Activated CD8-positive, alpha-beta T cell treated with anti-CD3 and anti-CD28 coated beads for 36 hours (primary cell): Measurements from ENCODE around the gene RARRES1. TPM values are rescaled to one million over a fixed set of nuclear protein-coding genes. Genes with fewer than 3 reads are reported as not detected.
A peak's percentile ranks its signal among the peaks of the same experiment; 100 is the strongest.

Source experiments
- ATAC-seq: fragments of 200-7000 bp; cut with Tn5 transposase; one replicate; pipeline ENCODE4 v1.10.0; 2021; ENCODE audit warnings: mild to moderate bottlenecking, moderate library complexity
- CTCF ChIA-PET: fragments of 350-600 bp; sonication (Branson Sonifier 250); formaldehyde crosslinking; loops from one replicate; lab custom pipeline; 2021; ENCODE audit warnings: antibody characterized with exemption; lab: Charles Lee
- POLR2A ChIA-PET: fragments of 350-600 bp; sonication (Branson Sonifier 250); formaldehyde crosslinking; loops from one replicate; lab custom pipeline; 2021; ENCODE audit warnings: antibody characterized with exemption; lab: Charles Lee
- DNase-seq: peaks from one replicate; pipeline ENCODE4 v3.0.0-alpha.2; 2020
- H3K27ac Mint-ChIP-seq: one replicate; pipeline ENCODE4 v1.8.0; 2021; ENCODE audit warnings: mild to moderate bottlenecking, mixed read lengths
- H3K27me3 Mint-ChIP-seq: one replicate; pipeline ENCODE4 v1.8.0; 2021; ENCODE audit warnings: mixed read lengths
- H3K36me3 Mint-ChIP-seq: one replicate; pipeline ENCODE4 v1.8.0; 2021; ENCODE audit warnings: low read depth, mixed read lengths
- H3K4me1 Mint-ChIP-seq: one replicate; pipeline ENCODE4 v1.8.0; 2021; ENCODE audit warnings: low read depth, mixed read lengths
- H3K4me3 Mint-ChIP-seq: one replicate; pipeline ENCODE4 v1.8.0; 2021; ENCODE audit warnings: mild to moderate bottlenecking, moderate library complexity, mixed read lengths
- H3K9me3 Mint-ChIP-seq: one replicate; pipeline ENCODE4 v1.8.0; 2021; ENCODE audit warnings: mixed read lengths
- CTCF ChIP-seq: fragments of 200-600 bp; IDR thresholded peaks from one replicate; pipeline ENCODE4 v1.8.0; 2022; ENCODE audit warnings: antibody characterized with exemption, mild to moderate bottlenecking
- intact Hi-C: fragments of 100-400 bp; cut with micrococcal nuclease; formaldehyde crosslinking; loops from one replicate; pipeline ENCODE4 v1.10.0; 2022
- total RNA-seq, 2 experiments: library from RNA; stranded (reverse); gene quantifications; one replicate each; pipeline ENCODE4 v1.2.3, GENCODE V29; 2021

RARRES1 gene
- total RNA-seq, 2 experiments from 2014 or later, result not detected

GRCh38 chr3:158672215-158673176 lies 59.8 kb downstream of the RARRES1 start, which contains the start of gene LXN:
LXN (minus strand) TSS chr3:158672648; CDS start chr3:158672478, 170 bp downstream.
- Mint-ChIP-seq H3K4me3 (peak within 1 kb of the TSS; percentile 84), H3K36me3 (peaks cover 21% of the 10 kb centered on the region), H3K27me3 (no peaks in the 10 kb centered on the region), H3K27ac (peak within 1 kb of the TSS; percentile 75), H3K4me1 (peaks cover 22% of the 10 kb centered on the region), H3K9me3 (no peaks in the 10 kb centered on the region)
- DNase-seq (peak; percentile 86), ATAC-seq (peak; percentile 99)
- peak; percentile 44 for TF ChIP-seq CTCF
- intact Hi-C loops, result no loop called here
- POLR2A ChIA-PET, result interaction anchor here (1.1 kb wide), 1 partner anchor 28 kb away, joined by 3 read pairs; the partner anchor contains the start of gene GFM1
- CTCF ChIA-PET, result interaction anchor here (0.6 to 3.7 kb wide), 4 partner anchors 9 to 117 kb away, joined by 3 to 32 read pairs (median 10); partner anchors contain the start of gene GFM1

GRCh38 chr3:158671821-158672214 lies 60.4 kb downstream of the RARRES1 start:
- no peaks in the 10 kb centered on the region for H3K9me3 Mint-ChIP-seq
- ATAC-seq (no peak), DNase-seq (peak; percentile 8)
- POLR2A ChIA-PET, result no interaction called here
- H3K27me3 Mint-ChIP-seq, result no peaks in the 10 kb centered on the region
- peaks cover 22% of the 10 kb centered on the region for H3K4me1 Mint-ChIP-seq
- TF ChIP-seq CTCF, result no peak
- peak overlapping the region; percentile 75 for H3K27ac Mint-ChIP-seq
- CTCF ChIA-PET, result interaction anchor here (0.6 to 3.7 kb wide), 4 partner anchors 9 to 118 kb away, joined by 3 to 32 read pairs (median 10); partner anchors contain the start of gene GFM1
- peak overlapping the region; percentile 84 for H3K4me3 Mint-ChIP-seq
- intact Hi-C loops, result no loop called here
- H3K36me3 Mint-ChIP-seq, result peaks cover 18% of the 10 kb centered on the region

- no peak for ATAC-seq
- Mint-ChIP-seq H3K9me3 (no peaks in the 10 kb centered on the region), H3K4me1 (peaks cover 27% of the 10 kb centered on the region), H3K27ac (no peak overlapping the region), H3K36me3 (peaks cover 31% of the 10 kb centered on the region), H3K4me3 (no peak overlapping the region), H3K27me3 (no peaks in the 10 kb centered on the region)
- intact Hi-C loops, result no loop called here
- CTCF ChIA-PET, result interaction anchor here (2.0 kb wide), 1 partner anchor 9 kb away, joined by 16 read pairs; no protein-coding TSS in a partner anchor
- TF ChIP-seq CTCF, result no peak
- DNase-seq, result no peak
- POLR2A ChIA-PET, result interaction anchor here (0.6 kb wide), 1 partner anchor 67 kb away, joined by 3 read pairs; no protein-coding TSS in a partner anchor
Observed at GRCh38 chr3:158668506-158668905, 63.8 kb downstream of the RARRES1 start.

- Mint-ChIP-seq H3K4me3 (no peak overlapping the region), H3K36me3 (peaks cover 30% of the 10 kb centered on the region), H3K27me3 (no peaks in the 10 kb centered on the region), H3K9me3 (no peaks in the 10 kb centered on the region), H3K27ac (no peak overlapping the region), H3K4me1 (peaks cover 18% of the 10 kb centered on the region)
- ATAC-seq, result no peak
- POLR2A ChIA-PET, result interaction anchor here (1.5 kb wide), 1 partner anchor 22 kb away, joined by 4 read pairs; the partner anchor contains the start of gene GFM1
- DNase-seq, result no peak
- no peak for TF ChIP-seq CTCF
- intact Hi-C loops, result no loop called here
- CTCF ChIA-PET, result no interaction called here
Observed at GRCh38 chr3:158666416-158666815, 65.8 kb downstream of the RARRES1 start.
